Kidney capillary endothelial cell (primary cell): ENCODE results near the gene INPP5J.
"Not testable (repeated sequence)": the region's sequence is repeated elsewhere in the genome, so short reads cannot be mapped to it uniquely, and the experiment has no call there.

ENCODE experiments used
- DNase-seq: peaks from one replicate; pipeline ENCODE4 v3.0.0-alpha.2; 2018; ENCODE audit warnings: low spot score

The INPP5J gene, protein sequence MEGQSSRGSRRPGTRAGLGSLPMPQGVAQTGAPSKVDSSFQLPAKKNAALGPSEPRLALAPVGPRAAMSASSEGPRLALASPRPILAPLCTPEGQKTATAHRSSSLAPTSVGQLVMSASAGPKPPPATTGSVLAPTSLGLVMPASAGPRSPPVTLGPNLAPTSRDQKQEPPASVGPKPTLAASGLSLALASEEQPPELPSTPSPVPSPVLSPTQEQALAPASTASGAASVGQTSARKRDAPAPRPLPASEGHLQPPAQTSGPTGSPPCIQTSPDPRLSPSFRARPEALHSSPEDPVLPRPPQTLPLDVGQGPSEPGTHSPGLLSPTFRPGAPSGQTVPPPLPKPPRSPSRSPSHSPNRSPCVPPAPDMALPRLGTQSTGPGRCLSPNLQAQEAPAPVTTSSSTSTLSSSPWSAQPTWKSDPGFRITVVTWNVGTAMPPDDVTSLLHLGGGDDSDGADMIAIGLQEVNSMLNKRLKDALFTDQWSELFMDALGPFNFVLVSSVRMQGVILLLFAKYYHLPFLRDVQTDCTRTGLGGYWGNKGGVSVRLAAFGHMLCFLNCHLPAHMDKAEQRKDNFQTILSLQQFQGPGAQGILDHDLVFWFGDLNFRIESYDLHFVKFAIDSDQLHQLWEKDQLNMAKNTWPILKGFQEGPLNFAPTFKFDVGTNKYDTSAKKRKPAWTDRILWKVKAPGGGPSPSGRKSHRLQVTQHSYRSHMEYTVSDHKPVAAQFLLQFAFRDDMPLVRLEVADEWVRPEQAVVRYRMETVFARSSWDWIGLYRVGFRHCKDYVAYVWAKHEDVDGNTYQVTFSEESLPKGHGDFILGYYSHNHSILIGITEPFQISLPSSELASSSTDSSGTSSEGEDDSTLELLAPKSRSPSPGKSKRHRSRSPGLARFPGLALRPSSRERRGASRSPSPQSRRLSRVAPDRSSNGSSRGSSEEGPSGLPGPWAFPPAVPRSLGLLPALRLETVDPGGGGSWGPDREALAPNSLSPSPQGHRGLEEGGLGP

GRCh38 chr22:31122532-31123291 is at the start of gene INPP5J:
Gene INPP5J, plus strand, starts transcription at chr22:31122966. Its CDS starts 49 bp downstream, at chr22:31123015.
- DNase-seq, result no peak

- peak; percentile 47 for DNase-seq
Observed at GRCh38 chr22:31073125-31073524, 49.6 kb upstream of the INPP5J start.

- not testable (repeated sequence) for DNase-seq
Observed at GRCh38 chr22:31073545-31074145, 49.1 kb upstream of the INPP5J start.

DNA sequence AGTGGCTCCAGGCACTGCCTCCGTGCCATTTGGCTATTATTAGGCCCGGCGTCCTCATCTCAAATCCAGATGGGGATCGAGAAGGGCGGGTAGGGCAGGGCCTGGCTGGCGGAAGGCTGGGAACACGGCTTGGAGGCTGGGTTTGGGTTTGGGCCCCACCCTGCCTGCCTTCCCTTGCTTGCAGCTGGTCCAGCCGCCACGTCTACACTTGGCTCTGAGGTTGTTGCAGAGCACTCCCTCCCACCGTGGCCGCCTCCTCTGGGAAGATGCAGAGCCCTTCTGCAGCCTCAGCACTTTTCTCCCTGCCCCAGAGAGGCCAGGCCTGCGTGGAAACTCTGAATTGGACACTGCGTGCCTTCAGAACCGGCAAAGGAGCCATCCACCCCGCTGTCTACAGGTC is 46.8 kb upstream of the INPP5J start:
- DNase-seq, result no peak

DNA sequence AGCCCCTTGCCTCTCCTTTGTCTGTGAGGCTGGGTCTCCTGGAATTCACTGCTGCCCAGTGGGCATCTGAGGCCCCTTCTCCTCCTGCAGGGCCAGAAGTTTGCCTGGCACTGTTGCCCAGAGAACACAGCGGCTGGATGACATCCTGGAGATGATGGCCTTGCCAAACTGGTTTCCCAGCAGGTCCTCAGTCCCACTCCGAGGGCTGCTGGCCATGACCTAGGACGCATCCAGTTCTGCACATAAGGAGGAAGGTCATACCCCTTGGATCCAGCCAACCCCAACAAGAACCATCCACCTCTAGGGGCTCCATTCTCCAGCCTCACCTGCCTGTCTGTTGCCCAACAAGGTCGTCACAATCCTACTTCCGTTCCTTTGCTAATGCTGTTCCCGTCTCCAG is 45.1 kb upstream of the INPP5J start:
- DNase-seq, result no peak

DNA sequence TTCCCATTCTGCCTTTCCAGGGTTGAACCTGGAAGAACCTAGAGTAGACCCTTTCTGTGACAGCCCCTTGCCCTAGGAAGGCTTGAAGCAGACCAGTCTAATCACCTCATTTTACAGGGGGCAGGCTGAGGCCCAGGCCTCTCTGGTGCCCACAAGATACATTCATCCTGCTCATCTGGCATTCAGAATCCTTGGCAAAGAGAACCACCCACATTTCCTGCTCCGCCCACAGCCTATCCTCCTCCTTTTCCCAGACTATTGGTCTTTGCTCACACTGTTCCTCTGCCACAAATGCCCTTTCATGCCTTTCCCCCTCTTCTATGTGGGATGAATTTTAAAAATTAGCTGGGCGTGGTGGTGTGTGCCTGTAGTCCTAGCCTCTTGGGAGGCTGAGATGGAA is 44.4 kb upstream of the INPP5J start:
- DNase-seq, result not testable (repeated sequence)

DNA sequence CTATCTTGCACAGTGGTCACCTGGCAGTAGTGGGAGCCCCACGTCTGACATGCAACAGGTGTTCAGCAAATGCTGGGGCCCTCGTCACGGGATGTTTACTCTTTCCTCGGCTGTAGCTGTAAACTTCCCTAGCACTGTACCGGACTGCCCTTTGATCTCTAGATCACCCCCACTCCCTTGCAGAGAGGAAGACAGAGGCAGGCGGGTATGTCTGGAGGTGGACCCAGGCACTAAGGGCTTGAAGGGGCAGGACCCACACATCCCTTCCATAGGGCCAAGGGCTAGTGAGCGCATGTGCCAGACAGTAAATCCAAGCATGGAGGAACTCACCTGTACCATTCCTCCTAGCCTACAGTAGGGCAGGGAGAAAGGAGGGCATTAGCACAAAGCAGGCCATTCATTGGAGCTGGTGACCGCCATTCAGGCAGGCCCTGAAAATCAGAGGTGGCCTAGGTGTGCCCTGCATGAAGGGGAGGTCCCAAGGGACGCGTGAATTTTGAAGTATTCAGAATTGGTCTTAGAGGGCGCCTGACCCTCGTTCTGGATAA is 43.6 kb upstream of the INPP5J start:
- no peak for DNase-seq

DNA sequence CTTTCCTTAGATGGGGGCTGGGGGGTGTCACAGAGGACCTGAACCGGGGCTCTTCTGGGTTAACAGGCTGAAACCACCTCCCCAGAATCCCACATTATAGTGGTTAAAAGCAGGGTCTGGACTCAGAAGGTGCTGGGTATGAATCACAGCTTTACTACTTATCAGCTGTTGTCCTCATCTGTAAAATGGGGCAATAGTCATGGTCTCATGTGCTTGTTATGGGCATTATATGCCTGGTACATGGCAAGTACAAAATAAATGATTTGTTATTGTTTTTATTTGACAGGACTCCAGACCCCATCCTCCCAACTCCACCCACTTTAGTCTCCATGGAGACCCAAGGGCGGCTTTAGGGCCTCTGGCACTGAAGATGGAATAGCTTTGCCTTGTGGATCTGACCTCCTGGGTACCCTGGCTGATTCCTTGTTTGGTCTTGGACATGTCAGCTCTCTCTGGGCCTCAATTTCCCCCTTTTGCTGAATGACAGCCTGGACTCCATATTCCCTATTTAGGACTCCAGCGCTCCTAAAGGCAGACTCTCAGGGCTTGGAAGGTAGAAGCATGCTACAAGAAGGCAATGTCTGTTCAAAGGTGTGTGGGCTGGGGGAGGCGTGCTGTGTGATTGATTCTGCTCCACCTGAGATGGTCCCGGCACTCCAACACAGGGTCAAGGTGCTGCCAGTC is 42.5 kb upstream of the INPP5J start:
- DNase-seq, result no peak

GRCh38 chr22:31080848-31081649 is 41.7 kb upstream of the INPP5J start, which contains the start of gene SMTN:
Gene SMTN, plus strand, starts transcription at chr22:31081318. Its CDS starts 1,941 bp downstream, at chr22:31083259.
- peak; percentile 92 for DNase-seq

GRCh38 chr22:31081963-31082605 is 40.7 kb upstream of the INPP5J start:
- DNase-seq, result peak; percentile 64

DNA sequence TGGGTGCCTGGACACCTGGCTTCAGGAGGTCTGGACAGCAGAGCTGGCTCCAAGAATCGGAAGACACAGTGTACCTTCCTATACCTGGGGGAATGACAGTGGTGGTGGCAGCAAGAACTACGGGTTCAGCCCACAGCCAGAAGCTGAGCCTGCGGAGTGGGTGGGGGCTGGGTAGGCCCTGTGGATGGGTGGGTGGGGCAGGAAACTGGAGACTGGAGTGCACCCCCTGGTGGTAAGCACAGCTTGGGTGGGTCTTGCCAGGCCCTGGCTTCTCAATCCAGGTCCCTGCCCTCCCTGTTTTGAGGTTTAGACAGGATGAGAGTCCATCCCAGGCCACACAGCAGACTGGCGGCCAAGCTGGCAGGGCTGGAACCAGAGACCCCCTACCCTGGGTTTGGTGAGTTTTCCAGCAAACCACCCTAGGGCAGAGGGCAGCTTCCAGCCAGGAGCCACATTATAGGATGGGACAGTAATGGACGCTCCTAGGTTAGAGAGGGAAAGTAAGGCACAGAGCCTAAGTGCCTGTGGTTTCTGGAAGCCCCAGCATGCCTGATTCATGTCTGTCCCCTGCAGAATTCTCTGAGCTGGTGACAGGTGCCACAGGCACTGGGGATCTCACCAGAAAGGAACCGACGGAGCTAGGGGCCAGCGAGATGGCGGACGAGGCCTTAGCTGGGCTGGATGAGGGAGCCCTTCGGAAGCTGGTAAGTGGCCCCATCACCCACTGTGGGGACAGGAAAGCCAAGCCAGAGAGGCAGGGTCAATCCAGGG is 40.0 kb upstream of the INPP5J start:
- peak; percentile 73 for DNase-seq

DNA sequence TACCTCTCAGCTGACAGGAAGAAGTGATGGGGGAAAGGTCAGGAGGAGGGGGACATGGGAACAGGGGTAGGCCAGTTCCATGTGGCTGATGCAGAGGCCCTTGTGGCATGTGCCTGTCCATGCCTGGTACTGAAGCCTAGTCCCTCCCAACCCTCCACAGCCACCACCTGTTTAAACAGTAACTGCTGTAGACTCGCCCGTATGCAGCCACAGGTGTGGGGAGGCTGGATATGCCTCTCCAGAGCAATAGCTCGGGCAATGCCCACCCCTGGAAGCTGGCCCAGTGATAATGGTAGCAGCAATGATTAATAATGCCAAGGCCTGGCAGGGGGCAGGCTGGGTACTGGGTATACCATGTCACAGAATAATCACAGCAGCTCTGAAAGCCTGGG is 39.4 kb upstream of the INPP5J start:
- DNase-seq, result no peak

DNA sequence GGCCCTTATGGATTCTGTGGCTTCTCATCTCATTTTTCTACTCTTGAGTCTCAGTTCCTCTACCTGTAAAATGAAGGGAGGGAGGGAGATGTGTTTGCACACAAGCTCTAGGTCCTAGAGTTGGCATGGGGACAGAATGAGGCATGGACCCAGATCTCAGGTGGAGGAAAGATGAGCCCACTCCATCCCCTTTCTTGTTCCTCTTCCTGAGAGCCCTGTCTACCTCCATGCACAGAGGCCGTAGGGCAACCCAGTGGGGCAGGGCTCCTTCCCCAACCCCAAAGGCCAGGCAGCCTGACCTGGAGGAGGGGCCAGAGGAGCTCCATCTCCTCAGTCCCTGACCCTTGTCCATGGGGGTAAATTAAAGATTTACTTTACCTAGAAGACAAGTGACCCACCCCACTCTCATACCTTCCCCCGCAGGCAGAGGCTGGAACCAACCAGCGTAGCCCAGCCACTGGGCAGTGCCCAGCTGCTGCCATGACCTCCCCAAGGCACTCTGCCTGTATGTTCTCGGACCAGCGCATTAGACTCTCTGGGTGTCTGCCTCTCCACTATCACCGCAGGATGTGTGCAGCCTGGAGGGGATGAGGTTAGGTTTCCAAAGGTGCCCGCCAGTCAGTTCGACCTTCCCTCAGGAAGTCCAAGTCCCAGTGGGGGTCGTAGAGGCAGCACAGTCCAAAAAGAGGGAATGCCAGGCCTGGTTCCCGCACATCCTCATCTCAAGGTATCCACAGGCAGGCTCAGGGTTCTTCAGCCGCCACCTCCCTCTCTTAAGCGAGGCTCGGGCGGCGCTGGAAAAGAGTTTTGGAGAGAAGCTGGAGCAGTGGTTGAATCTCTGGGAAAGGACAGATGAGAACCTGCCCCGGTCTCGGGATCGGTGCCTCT is 38.6 kb upstream of the INPP5J start:
- DNase-seq, result no peak

GRCh38 chr22:31084811-31085492 is 37.8 kb upstream of the INPP5J start:
- DNase-seq, result peak; percentile 51

- no peak for DNase-seq
Observed at GRCh38 chr22:31085493-31085824, 37.3 kb upstream of the INPP5J start.

DNA sequence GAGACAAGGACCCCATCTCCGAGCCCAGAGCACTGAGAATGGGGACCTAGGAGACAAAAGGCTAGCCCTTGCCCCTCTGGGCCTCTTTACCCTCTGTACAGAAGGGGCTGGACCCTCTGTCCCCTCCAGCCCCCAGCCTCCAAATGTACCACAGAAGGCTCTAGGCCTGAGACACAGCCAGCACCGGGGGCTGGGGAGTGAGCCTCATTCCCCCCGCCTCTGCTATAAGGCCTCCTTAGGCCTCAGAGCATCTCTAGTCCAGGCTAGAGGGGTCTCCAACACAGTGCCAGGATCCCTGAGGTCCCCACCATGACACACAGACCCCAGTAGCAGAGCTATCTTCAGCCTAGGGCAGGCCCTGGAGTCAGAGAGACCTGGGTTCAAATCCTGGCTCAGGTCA is 36.8 kb upstream of the INPP5J start:
- no peak for DNase-seq
